ENCODE measurements around the gene IQSEC1. TPM values are rescaled to one million over a fixed set of nuclear protein-coding genes. Genes with fewer than 3 reads are reported as not detected.

IQSEC1 gene
- total and polyA plus RNA-seq, 9 of the 15 experiments (the other 6 are each of a cell fraction or from before 2014, with no cell fraction given), result 0.56 to 39.0 (median 6.8) TPM

GRCh38 chr3:12984023-12984823 lies 89.0 kb downstream of the IQSEC1 start:
- peak overlapping the region; percentile 39 to 48; a peak in 2 of 4 replicates for H3K9ac ChIP-seq (ENCODE audit: insufficient read depth in 1 of 2, low read depth in 2 of 2, low read length in 2 of 2)
- ChIA-PET POLR2A (interaction anchor here (0.7 to 2.3 kb wide), 7 partner anchors 9 to 239 kb away, joined by 3 to 9 read pairs (median 6); no protein-coding TSS in a partner anchor), CTCF (ENCODE audit: low intra/inter-chr PET ratio) (interaction anchor here (0.6 to 1.4 kb wide), 4 partner anchors 11 to 88 kb away, joined by 3 to 7 read pairs (median 4); no protein-coding TSS in a partner anchor)
- peak overlapping the region; percentile 71 for H3K4me2 ChIP-seq (ENCODE audit: insufficient read depth, low read length)
- H2AFZ ChIP-seq (ENCODE audit: low read depth, low read length), result peak overlapping the region; percentile 82
- FAIRE-seq, result peak; percentile 89
- no peak overlapping the region for H3K4me3 ChIP-seq
- intact Hi-C loops (cut with micrococcal nuclease), result loop anchor here (1.0 to 2.0 kb wide), 5 partner anchors 31 to 116 kb away; no protein-coding TSS in a partner anchor
- 31% methylated on average over 7 of the region's 7 CpGs for WGBS (ENCODE audit: insufficient coverage, low coverage, missing lambda C conversion rate)
- no peaks in the 10 kb centered on the region; the same call in 1 of the 2 replicates for H4K20me1 ChIP-seq (replicated peaks; ENCODE audit: control insufficient read depth, insufficient read depth, low read length)
- peak; percentile 82 to 93 (median 86) for DNase-seq (ENCODE audit: extremely low read depth in 1 of 4, low spot score in 3 of 4)
- H3K9me1 ChIP-seq (ENCODE audit: control insufficient read depth, insufficient read depth, low read length), result no peaks in the 10 kb centered on the region
- H3K27ac ChIP-seq (ENCODE audit: extremely low read depth, low read depth, low read length), result peak overlapping the region; percentile 57
- BruUV-seq (replicated peaks), result no TSS peak
- H3K4me1 ChIP-seq (replicated peaks in 1 of 2; ENCODE audit: control insufficient read depth in 2 of 2, insufficient read depth in 2 of 2, low read length in 2 of 2), result peaks cover 19 to 53% of the 10 kb centered on the region in 2 experiments; a peak in 4 of 5 replicates
- no peaks in the 10 kb centered on the region for H3K9me3 ChIP-seq (replicated peaks; ENCODE audit: control insufficient read depth, insufficient read depth, low read depth, low read length)
- H3K27me3 ChIP-seq (ENCODE audit: control insufficient read depth in 2 of 2, insufficient read depth in 2 of 2, low read length in 2 of 2), result no peaks in the 10 kb centered on the region
- peaks cover 11% of the 10 kb centered on the region; the same call in 2 of the 3 replicates for H3K79me2 ChIP-seq (ENCODE audit: control insufficient read depth, insufficient read depth, low read length)
- peak; percentile 98 for ATAC-seq
- no peaks in the 10 kb centered on the region for H3K36me3 ChIP-seq (ENCODE audit: control insufficient read depth, insufficient read depth, low read length)
- in situ Hi-C loops (cut with MboI), result loop anchor here (5.0 kb wide), 1 partner anchor 87 kb away; no protein-coding TSS in a partner anchor
- no peak for TF ChIP-seq ZNF165 (CRISPR knock-in tag; IDR thresholded peaks at IDR 0.05; ENCODE audit: borderline replicate concordance)
- no peak for TF ChIP-seq EWSR1 (IDR thresholded peaks at IDR 0.05; ENCODE audit: borderline replicate concordance, low read depth, partially characterized antibody)
- TF ChIP-seq ZNF586 (CRISPR knock-in tag; conservative IDR thresholded peaks at IDR 0.05), result no peak
- TF ChIP-seq ZFX (CRISPR knock-in tag; IDR thresholded peaks at IDR 0.05), result peak; percentile 64; the same call in 1 of the 2 replicates
- TF ChIP-seq ZNF24 (IDR thresholded peaks at IDR 0.05), result peak; percentile 89
- no peak; the same call in 1 of the 2 replicates for TF ChIP-seq LEF1 (IDR thresholded peaks at IDR 0.05)
- TF ChIP-seq ZBTB26 (CRISPR knock-in tag; IDR thresholded peaks at IDR 0.05), result no peak
- TF ChIP-seq ZBTB9 (CRISPR knock-in tag; IDR thresholded peaks at IDR 0.05), result 0 out of 2 replicates have a peak, but pooled peaks have one; percentile 38
- no peak for TF ChIP-seq ID3 (CRISPR knock-in tag; IDR thresholded peaks at IDR 0.05)
- TF ChIP-seq ID3 (tag; IDR thresholded peaks at IDR 0.05), result peak; percentile 50; the same call in 1 of the 2 replicates
- no peak for TF ChIP-seq PTTG1 (tag; IDR thresholded peaks at IDR 0.05; ENCODE audit: low read depth)
- TF ChIP-seq DEAF1 (CRISPR knock-in tag; IDR thresholded peaks at IDR 0.05), result peak; percentile 83
- TF ChIP-seq ZNF347 (CRISPR knock-in tag; IDR thresholded peaks at IDR 0.05; ENCODE audit: low read depth), result no peak
- no peak for TF ChIP-seq BACH1 (tag; IDR thresholded peaks at IDR 0.05)
- no peak for TF ChIP-seq TAF15 (IDR thresholded peaks at IDR 0.05; ENCODE audit: low read depth, low read length)
- peak; percentile 93; the same call in 1 of the 2 replicates for TF ChIP-seq HDGF (IDR thresholded peaks at IDR 0.05)
- 0 out of 2 replicates have a peak, but pooled peaks have one; percentile 22 for TF ChIP-seq SOX6 (IDR thresholded peaks at IDR 0.05)
